B cell (primary cell): ENCODE measurements around the gene SLC9A5. TPM values are rescaled to one million over a fixed set of nuclear protein-coding genes. Genes with fewer than 3 reads are reported as not detected.

ENCODE experiments used
- ATAC-seq: fragments of 200-7000 bp; cut with Tn5 transposase; one replicate; pipeline ENCODE4 v1.10.0; 2021; ENCODE audit warnings: low read depth, mild to moderate bottlenecking, moderate number of reproducible peaks, moderate library complexity
- CTCF ChIA-PET: fragments of 350-600 bp; sonication (Branson Sonifier 250); formaldehyde crosslinking; loops from one replicate; lab custom pipeline; 2021; ENCODE audit warnings: antibody characterized with exemption, inconsistent platforms; lab: Charles Lee
- POLR2A ChIA-PET: fragments of 350-600 bp; sonication (Branson Sonifier 250); formaldehyde crosslinking; loops from one replicate; lab custom pipeline; 2021; ENCODE audit warnings: antibody characterized with exemption; lab: Charles Lee
- DNase-seq: peaks from one replicate; pipeline ENCODE4 v3.0.0; 2013
- H2AFZ ChIP-seq: 2 replicates; pipeline ENCODE4 v1.6.1; 2012; ENCODE audit warnings: mild to moderate bottlenecking, low read depth, low read length; ENCODE audit not compliant: insufficient read depth, poor library complexity, severe bottlenecking
- H3K27ac ChIP-seq, 2 donors: 1 replicate in 1 of 2; 2 replicates in 1 of 2; pipeline ENCODE4 v1.5.1; 2012 to 2013; ENCODE audit warnings: low read length in 2 of 2, mild to moderate bottlenecking in 2 of 2, moderate library complexity in 1 of 2
- H3K27me3 ChIP-seq, 4 experiments: fragments of 200-600 bp in 1 of 4; sonication (generic) in 1 of 4; replicated peaks in 1 of 4; 1 replicate in 2 of 4; 2 replicates in 2 of 4; pipeline versions ENCODE4 v1.6.1 to v1.7.0; 2013 to 2016; ENCODE audit warnings: low read length in 3 of 4, mild to moderate bottlenecking in 2 of 4, mixed read lengths in 1 of 4, moderate library complexity in 1 of 4; ENCODE audit not compliant: insufficient read depth in 4 of 4, control insufficient read depth in 3 of 4; ENCODE audit errors: control extremely low read depth in 1 of 4
- H3K36me3 ChIP-seq, 2 experiments: replicated peaks in 1 of 2; 1 replicate in 1 of 2; 2 replicates in 1 of 2; pipeline versions ENCODE4 v1.6.1 to v1.7.1; 2013; ENCODE audit warnings: low read length in 1 of 2; ENCODE audit not compliant: insufficient read depth in 2 of 2, control insufficient read depth in 1 of 2; ENCODE audit errors: control extremely low read depth in 1 of 2, extremely low read depth in 1 of 2
- H3K4me1 ChIP-seq, 2 donors: fragments of 200-600 bp in 1 of 2; sonication (generic) in 1 of 2; 1 replicate in 1 of 2; 2 replicates in 1 of 2; pipeline versions ENCODE4 v1.5.1 to v1.6.1; 2013 to 2017; ENCODE audit warnings: low read length in 2 of 2; ENCODE audit not compliant: control insufficient read depth in 2 of 2, insufficient read depth in 2 of 2
- H3K4me2 ChIP-seq: replicated peaks from 2 replicates; pipeline ENCODE3; 2012; ENCODE audit warnings: mild to moderate bottlenecking, low read depth, low read length; ENCODE audit not compliant: poor library complexity, severe bottlenecking
- H3K4me3 ChIP-seq, 5 experiments: fragments of 200-600 bp in 1 of 5; sonication (generic) in 1 of 5; 1 replicate in 3 of 5; 2 replicates in 2 of 5; pipeline versions ENCODE4 v1.5.1 to v1.7.0; 2011 to 2016; ENCODE audit warnings: low read length in 4 of 5, mild to moderate bottlenecking in 4 of 5, low read depth in 2 of 5, control low read depth in 1 of 5, moderate library complexity in 1 of 5; ENCODE audit not compliant: insufficient read depth in 1 of 5; ENCODE audit errors: control extremely low read depth in 1 of 5, extremely low read depth in 1 of 5
- H3K79me2 ChIP-seq: fragments of 200-600 bp; sonication (generic); one replicate; pipeline ENCODE4 v1.6.0; 2016; ENCODE audit warnings: low read length; ENCODE audit not compliant: control insufficient read depth, insufficient read depth
- H3K9ac ChIP-seq: fragments of 200-600 bp; sonication (generic); 2 replicates; pipeline ENCODE4 v1.6.1; 2017; ENCODE audit warnings: mild to moderate bottlenecking, low read length, moderate library complexity
- H3K9me3 ChIP-seq, 3 donors: one replicate each; pipeline versions ENCODE4 v1.6.1 to v1.7.1; 2013; ENCODE audit warnings: low read length in 2 of 3; ENCODE audit not compliant: control insufficient read depth in 2 of 3, insufficient read depth in 1 of 3; ENCODE audit errors: control extremely low read depth in 1 of 3
- H4K20me1 ChIP-seq: 2 replicates; pipeline ENCODE4 v1.6.0; 2012; ENCODE audit warnings: mild to moderate bottlenecking, low read length; ENCODE audit not compliant: insufficient read depth, control insufficient read depth, poor library complexity, severe bottlenecking
- H3K27ac Mint-ChIP-seq: one replicate; pipeline ENCODE4 v1.8.0; 2021; ENCODE audit warnings: mixed read lengths
- H3K27me3 Mint-ChIP-seq: one replicate; pipeline ENCODE4 v1.8.0; 2021; ENCODE audit warnings: mixed read lengths
- H3K4me1 Mint-ChIP-seq: one replicate; pipeline ENCODE4 v1.8.0; 2021; ENCODE audit warnings: mixed read lengths
- H3K4me3 Mint-ChIP-seq: one replicate; pipeline ENCODE4 v1.8.0; 2021; ENCODE audit warnings: mixed read lengths
- H3K9me3 Mint-ChIP-seq: one replicate; pipeline ENCODE4 v1.8.0; 2022; ENCODE audit warnings: mixed read lengths; ENCODE audit not compliant: insufficient read depth
- CTCF ChIP-seq: fragments of 200-600 bp; IDR thresholded peaks from one replicate; pipeline ENCODE4 v1.8.0; 2022; ENCODE audit warnings: antibody characterized with exemption, mild to moderate bottlenecking
- EZH2 ChIP-seq: IDR thresholded peaks from 2 replicates; pipeline ENCODE4 v1.6.1; 2012; ENCODE audit warnings: borderline replicate concordance, low read depth, mild to moderate bottlenecking, moderate library complexity, low read length; ENCODE audit not compliant: insufficient read depth, poor library complexity, severe bottlenecking
- WGBS: methylation state at CpG from one replicate; pipeline ENCODE4 v1.1.5; 2013; ENCODE audit warnings: missing lambda C conversion rate; ENCODE audit not compliant: insufficient coverage; 5-methylcytosine and 5-hydroxymethylcytosine counted together
- intact Hi-C: fragments of 100-400 bp; cut with micrococcal nuclease; formaldehyde crosslinking; loops from one replicate; pipeline ENCODE4 v1.10.0; 2022
- polyA plus RNA-seq: library from polyadenylated mRNA; depleted of rRNA; stranded (reverse); fragments of >200 nt; gene quantifications from 2 replicates; pipeline ENCODE4 v1.2.3, GENCODE V29; 2012
- total RNA-seq, 2 donors: library from RNA; stranded (reverse); fragments of 120-200 nt in 1 of 2; gene quantifications; 1 replicate in 1 of 2; 2 replicates in 1 of 2; pipeline versions ENCODE4 v1.2.3 to v1.2.4, GENCODE V29; 2013 to 2022

Gene SLC9A5
- total and polyA plus RNA-seq, 2 donors (not counting 1 experiment from before 2014, with no cell fraction given) = 1.7 TPM

- 42% methylated on average over 2 of the region's 3 CpGs for WGBS
- Histone ChIP-seq H3K9me3 (no peaks in the 10 kb centered on the region), H3K4me2 (no peak overlapping the region), H3K9ac (no peak overlapping the region), H4K20me1 (peaks cover 18% of the 10 kb centered on the region), H3K27ac (no peak overlapping the region), H3K4me1 (peaks cover 15 to 22% of the 10 kb centered on the region in 2 donors), H3K79me2 (peaks cover 17% of the 10 kb centered on the region), H3K27me3 (no peaks in the 10 kb centered on the region), H2AFZ (no peak overlapping the region), H3K36me3 (peaks cover 2 to 7% of the 10 kb centered on the region in 2 experiments), H3K4me3 (no peak overlapping the region)
- no peaks in the 10 kb centered on the region for H3K9me3 Mint-ChIP-seq
- no peak for ATAC-seq
- no peak overlapping the region for H3K27ac Mint-ChIP-seq
- intact Hi-C loops = no loop called here
- CTCF ChIA-PET = no interaction called here
- no peak overlapping the region for H3K4me3 Mint-ChIP-seq
- no peak for TF ChIP-seq CTCF
- TF ChIP-seq EZH2 = no peak
- POLR2A ChIA-PET = no interaction called here
- no peaks in the 10 kb centered on the region for H3K27me3 Mint-ChIP-seq
- no peak for DNase-seq
- peaks cover 29% of the 10 kb centered on the region for H3K4me1 Mint-ChIP-seq
These were observed 24.8 kb upstream of the SLC9A5 start for GRCh38 chr16:67223992-67224391.

- peak overlapping the region; percentile 48 to 82 for H3K27ac ChIP-seq
- peak overlapping the region; percentile 68 to 99 (median 86) for H3K4me3 ChIP-seq
- 8% methylated on average over 12 of the region's 12 CpGs for WGBS
- H3K27me3 Mint-ChIP-seq = no peaks in the 10 kb centered on the region
- no peak for DNase-seq
- peak overlapping the region; percentile 86 for H3K4me2 ChIP-seq
- H3K9me3 Mint-ChIP-seq = no peaks in the 10 kb centered on the region
- peaks cover 2 to 27% of the 10 kb centered on the region in 2 experiments for H3K36me3 ChIP-seq
- peak overlapping the region; percentile 100 for H3K27ac Mint-ChIP-seq
- peak overlapping the region; percentile 100 for H3K4me3 Mint-ChIP-seq
- peaks cover 15 to 22% of the 10 kb centered on the region in 2 donors for H3K4me1 ChIP-seq
- POLR2A ChIA-PET = interaction anchor here (0.9 to 3.7 kb wide), 3 partner anchors 18 to 33 kb away, joined by 4 to 30 read pairs (median 27); partner anchors contain the start of genes E2F4, FHOD1 and SLC9A5
- CTCF ChIA-PET = interaction anchor here (0.6 to 4.2 kb wide), 11 partner anchors 19 to 353 kb away, joined by 3 to 33 read pairs (median 3); partner anchors contain the start of genes FHOD1 and SLC9A5
- peak overlapping the region; percentile 83 for H3K9ac ChIP-seq
- peak overlapping the region; percentile 92 for H2AFZ ChIP-seq
- H3K4me1 Mint-ChIP-seq = peaks cover 29% of the 10 kb centered on the region
- peaks cover 17% of the 10 kb centered on the region for H3K79me2 ChIP-seq
- no peak for TF ChIP-seq CTCF
- TF ChIP-seq EZH2 = no peak
- H3K9me3 ChIP-seq = no peaks in the 10 kb centered on the region
- ATAC-seq = no peak
- intact Hi-C loops = loop anchor here (2.0 kb wide), 1 partner anchor 620 kb away; the partner anchor contains the start of genes CENPT and NUTF2
- H3K27me3 ChIP-seq = no peaks in the 10 kb centered on the region
- H4K20me1 ChIP-seq = peaks cover 19% of the 10 kb centered on the region
These were observed 22.4 kb upstream of the SLC9A5 start for GRCh38 chr16:67226295-67226803.
